ENCODE results near the gene FSD1. TPM values are rescaled to one million over a fixed set of nuclear protein-coding genes. Genes with fewer than 3 reads are reported as not detected.
A peak's percentile ranks its signal among the peaks of the same experiment; 100 is the strongest.

The FSD1 gene
- total and polyA plus RNA-seq, 9 of the 15 experiments (the other 6 are each of a cell fraction or from before 2014, with no cell fraction given) = 0.11 to 1.9 (median 0.94) TPM; not detected in 1

- TF ChIP-seq DDX20 (tag; IDR thresholded peaks at IDR 0.05; ENCODE audit: low read depth) (no peak), ZNF316 (IDR thresholded peaks at IDR 0.05) (no peak), ZNF592 (IDR thresholded peaks at IDR 0.05) (no peak; the same call in 1 of the 2 replicates), POLR2AphosphoS5 (IDR thresholded peaks at IDR 0.05; ENCODE audit: control insufficient read depth, insufficient read depth, low read depth, low read length) (0 out of 2 replicates have a peak, but pooled peaks have one; percentile 42), ZZZ3 (IDR thresholded peaks at IDR 0.05) (no peak), ZNF639 (CRISPR knock-in tag; conservative IDR thresholded peaks at IDR 0.05 in 1 of 2, IDR thresholded peaks at IDR 0.05 in 1 of 2) (0 out of 4 replicates have a peak, but pooled peaks of 1 of the 2 experiments have one; percentile 56), NRF1 (conservative IDR thresholded peaks at IDR 0.05 in 1 of 2, IDR thresholded peaks at IDR 0.05 in 1 of 2) (peak; percentile 61 to 67), TEAD4 (IDR thresholded peaks at IDR 0.05; ENCODE audit: low read length) (peak; percentile 50; the same call in 1 of the 2 replicates), TEAD4 (CRISPR knock-in tag; IDR thresholded peaks at IDR 0.05; ENCODE audit: borderline replicate concordance) (no peak), ZNF12 (CRISPR knock-in tag; IDR thresholded peaks at IDR 0.05) (no peak), KLF6 (CRISPR knock-in tag; IDR thresholded peaks at IDR 0.05; ENCODE audit: borderline replicate concordance) (no peak), NFXL1 (CRISPR knock-in tag; IDR thresholded peaks at IDR 0.05) (no peak), ZNF347 (CRISPR knock-in tag; IDR thresholded peaks at IDR 0.05; ENCODE audit: low read depth) (no peak), PTTG1 (tag; IDR thresholded peaks at IDR 0.05; ENCODE audit: low read depth) (no peak), CREB3L1 (IDR thresholded peaks at IDR 0.05; ENCODE audit: borderline replicate concordance, low read depth) (peak; percentile 40; the same call in 1 of the 2 replicates), KDM1A (IDR thresholded peaks at IDR 0.05) (no peak), TCF7L2 (IDR thresholded peaks at IDR 0.05; ENCODE audit: low read depth, low read length) (no peak), ZKSCAN8 (CRISPR knock-in tag; IDR thresholded peaks at IDR 0.05) (peak; percentile 23; the same call in 1 of the 2 replicates), SP2 (IDR thresholded peaks at IDR 0.05; ENCODE audit: extremely low read depth, low read depth, low read length, poor library complexity, severe bottlenecking) (no peak), FOXP1 (CRISPR knock-in tag; IDR thresholded peaks at IDR 0.05) (peak; percentile 27; the same call in 1 of the 2 replicates)
These were observed 6.1 kb downstream of the FSD1 start (continued) for GRCh38 chr19:4310247-4311121.
